Neural cell (in vitro differentiated cells): ENCODE data around the gene DENND1A.

Experiments
- EP300 ChIP-seq: fragments of 450-650 bp; conservative IDR thresholded peaks from 2 replicates; pipeline ENCODE4 v1.6.1; 2014; ENCODE audit warnings: antibody characterized with exemption, mild to moderate bottlenecking, moderate library complexity; ENCODE audit not compliant: poor library complexity, severe bottlenecking
- SMC3 ChIP-seq: fragments of 450-650 bp; conservative IDR thresholded peaks from 2 replicates; pipeline ENCODE4 v1.6.1; 2014; ENCODE audit warnings: antibody characterized with exemption, mild to moderate bottlenecking, moderate library complexity; ENCODE audit not compliant: poor library complexity
- TF ChIP-seq, protein P1 (sequence below): IDR thresholded peaks from 2 replicates; pipeline ENCODE4 v1.6.1; 2012; ENCODE audit warnings: borderline replicate concordance
- TF ChIP-seq, protein P2 (sequence below): fragments of 450-650 bp; IDR thresholded peaks from 2 replicates; pipeline ENCODE4 v1.5.1; 2014; ENCODE audit warnings: antibody characterized with exemption, mild to moderate bottlenecking, moderate library complexity; ENCODE audit not compliant: poor library complexity, severe bottlenecking

DNA sequence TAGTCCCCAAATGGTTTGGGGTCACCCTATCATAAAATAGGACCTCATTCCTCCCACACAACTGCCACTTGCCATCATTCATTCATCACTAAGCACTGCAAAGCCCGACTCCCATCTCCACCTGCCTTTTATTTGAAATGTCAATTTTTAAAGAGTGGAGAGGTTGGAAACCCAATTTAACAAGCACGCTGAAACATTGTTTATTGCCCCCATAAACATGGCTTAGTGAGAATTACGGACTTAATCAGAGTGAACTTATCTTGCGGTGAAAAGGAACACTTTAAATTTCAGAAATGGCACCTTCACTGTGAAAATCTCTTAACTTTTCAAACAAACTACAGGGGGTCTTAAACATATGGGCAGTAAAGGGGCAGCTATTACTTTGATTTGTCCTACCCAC, 332.9 kb downstream of the DENND1A start:
- TF ChIP-seq, protein P1, sequence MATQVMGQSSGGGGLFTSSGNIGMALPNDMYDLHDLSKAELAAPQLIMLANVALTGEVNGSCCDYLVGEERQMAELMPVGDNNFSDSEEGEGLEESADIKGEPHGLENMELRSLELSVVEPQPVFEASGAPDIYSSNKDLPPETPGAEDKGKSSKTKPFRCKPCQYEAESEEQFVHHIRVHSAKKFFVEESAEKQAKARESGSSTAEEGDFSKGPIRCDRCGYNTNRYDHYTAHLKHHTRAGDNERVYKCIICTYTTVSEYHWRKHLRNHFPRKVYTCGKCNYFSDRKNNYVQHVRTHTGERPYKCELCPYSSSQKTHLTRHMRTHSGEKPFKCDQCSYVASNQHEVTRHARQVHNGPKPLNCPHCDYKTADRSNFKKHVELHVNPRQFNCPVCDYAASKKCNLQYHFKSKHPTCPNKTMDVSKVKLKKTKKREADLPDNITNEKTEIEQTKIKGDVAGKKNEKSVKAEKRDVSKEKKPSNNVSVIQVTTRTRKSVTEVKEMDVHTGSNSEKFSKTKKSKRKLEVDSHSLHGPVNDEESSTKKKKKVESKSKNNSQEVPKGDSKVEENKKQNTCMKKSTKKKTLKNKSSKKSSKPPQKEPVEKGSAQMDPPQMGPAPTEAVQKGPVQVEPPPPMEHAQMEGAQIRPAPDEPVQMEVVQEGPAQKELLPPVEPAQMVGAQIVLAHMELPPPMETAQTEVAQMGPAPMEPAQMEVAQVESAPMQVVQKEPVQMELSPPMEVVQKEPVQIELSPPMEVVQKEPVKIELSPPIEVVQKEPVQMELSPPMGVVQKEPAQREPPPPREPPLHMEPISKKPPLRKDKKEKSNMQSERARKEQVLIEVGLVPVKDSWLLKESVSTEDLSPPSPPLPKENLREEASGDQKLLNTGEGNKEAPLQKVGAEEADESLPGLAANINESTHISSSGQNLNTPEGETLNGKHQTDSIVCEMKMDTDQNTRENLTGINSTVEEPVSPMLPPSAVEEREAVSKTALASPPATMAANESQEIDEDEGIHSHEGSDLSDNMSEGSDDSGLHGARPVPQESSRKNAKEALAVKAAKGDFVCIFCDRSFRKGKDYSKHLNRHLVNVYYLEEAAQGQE: no peak
- TF ChIP-seq, protein P2, sequence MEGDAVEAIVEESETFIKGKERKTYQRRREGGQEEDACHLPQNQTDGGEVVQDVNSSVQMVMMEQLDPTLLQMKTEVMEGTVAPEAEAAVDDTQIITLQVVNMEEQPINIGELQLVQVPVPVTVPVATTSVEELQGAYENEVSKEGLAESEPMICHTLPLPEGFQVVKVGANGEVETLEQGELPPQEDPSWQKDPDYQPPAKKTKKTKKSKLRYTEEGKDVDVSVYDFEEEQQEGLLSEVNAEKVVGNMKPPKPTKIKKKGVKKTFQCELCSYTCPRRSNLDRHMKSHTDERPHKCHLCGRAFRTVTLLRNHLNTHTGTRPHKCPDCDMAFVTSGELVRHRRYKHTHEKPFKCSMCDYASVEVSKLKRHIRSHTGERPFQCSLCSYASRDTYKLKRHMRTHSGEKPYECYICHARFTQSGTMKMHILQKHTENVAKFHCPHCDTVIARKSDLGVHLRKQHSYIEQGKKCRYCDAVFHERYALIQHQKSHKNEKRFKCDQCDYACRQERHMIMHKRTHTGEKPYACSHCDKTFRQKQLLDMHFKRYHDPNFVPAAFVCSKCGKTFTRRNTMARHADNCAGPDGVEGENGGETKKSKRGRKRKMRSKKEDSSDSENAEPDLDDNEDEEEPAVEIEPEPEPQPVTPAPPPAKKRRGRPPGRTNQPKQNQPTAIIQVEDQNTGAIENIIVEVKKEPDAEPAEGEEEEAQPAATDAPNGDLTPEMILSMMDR: no peak
- TF ChIP-seq SMC3 (no peak), EP300 (no peak)
